ENCODE results near the gene DZIP3. TPM values are rescaled to one million over a fixed set of nuclear protein-coding genes. Genes with fewer than 3 reads are reported as not detected.

Gene DZIP3
- total RNA-seq, 1 donor from 2014 or later, result 7.4 TPM

DNA sequence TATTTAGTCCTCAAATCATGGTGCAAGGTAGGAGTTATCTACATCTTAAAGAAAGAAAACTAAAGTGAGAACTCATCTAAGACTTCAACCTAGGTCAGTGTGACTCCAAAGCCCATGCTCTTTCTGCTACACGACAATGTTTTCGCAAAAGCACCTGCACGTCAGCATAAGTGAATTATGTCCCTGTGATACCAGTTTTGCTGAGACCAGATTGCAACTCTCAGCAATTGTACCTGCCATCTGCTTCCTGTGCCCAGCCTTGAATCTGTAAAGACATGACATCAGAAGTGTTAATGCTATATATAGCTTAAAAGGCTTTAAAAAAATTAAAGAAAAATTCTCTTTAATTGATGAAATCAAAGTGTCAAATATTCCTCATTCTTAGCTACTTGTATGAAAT lies 124.3 kb downstream of the DZIP3 start:
- Histone ChIP-seq H3K27ac (no peak overlapping the region), H3K27me3 (no peaks in the 10 kb centered on the region), H3K36me3 (no peaks in the 10 kb centered on the region), H3K9me3 (no peaks in the 10 kb centered on the region), H3K4me3 (no peak overlapping the region), H3K4me1 (no peaks in the 10 kb centered on the region)
- no peak for DNase-seq (ENCODE audit: extremely low spot score in 2 of 2)
- intact Hi-C loops (cut with DNase I), result no loop called here
- TF ChIP-seq POLR2AphosphoS5 (IDR thresholded peaks at IDR 0.05; ENCODE audit: insufficient read depth in 1 of 2, low read depth in 1 of 2) (no peak), POLR2A (IDR thresholded peaks at IDR 0.05) (no peak)
- TF ChIP-seq, protein P1, sequence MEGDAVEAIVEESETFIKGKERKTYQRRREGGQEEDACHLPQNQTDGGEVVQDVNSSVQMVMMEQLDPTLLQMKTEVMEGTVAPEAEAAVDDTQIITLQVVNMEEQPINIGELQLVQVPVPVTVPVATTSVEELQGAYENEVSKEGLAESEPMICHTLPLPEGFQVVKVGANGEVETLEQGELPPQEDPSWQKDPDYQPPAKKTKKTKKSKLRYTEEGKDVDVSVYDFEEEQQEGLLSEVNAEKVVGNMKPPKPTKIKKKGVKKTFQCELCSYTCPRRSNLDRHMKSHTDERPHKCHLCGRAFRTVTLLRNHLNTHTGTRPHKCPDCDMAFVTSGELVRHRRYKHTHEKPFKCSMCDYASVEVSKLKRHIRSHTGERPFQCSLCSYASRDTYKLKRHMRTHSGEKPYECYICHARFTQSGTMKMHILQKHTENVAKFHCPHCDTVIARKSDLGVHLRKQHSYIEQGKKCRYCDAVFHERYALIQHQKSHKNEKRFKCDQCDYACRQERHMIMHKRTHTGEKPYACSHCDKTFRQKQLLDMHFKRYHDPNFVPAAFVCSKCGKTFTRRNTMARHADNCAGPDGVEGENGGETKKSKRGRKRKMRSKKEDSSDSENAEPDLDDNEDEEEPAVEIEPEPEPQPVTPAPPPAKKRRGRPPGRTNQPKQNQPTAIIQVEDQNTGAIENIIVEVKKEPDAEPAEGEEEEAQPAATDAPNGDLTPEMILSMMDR (IDR thresholded peaks at IDR 0.05), result no peak

DNA sequence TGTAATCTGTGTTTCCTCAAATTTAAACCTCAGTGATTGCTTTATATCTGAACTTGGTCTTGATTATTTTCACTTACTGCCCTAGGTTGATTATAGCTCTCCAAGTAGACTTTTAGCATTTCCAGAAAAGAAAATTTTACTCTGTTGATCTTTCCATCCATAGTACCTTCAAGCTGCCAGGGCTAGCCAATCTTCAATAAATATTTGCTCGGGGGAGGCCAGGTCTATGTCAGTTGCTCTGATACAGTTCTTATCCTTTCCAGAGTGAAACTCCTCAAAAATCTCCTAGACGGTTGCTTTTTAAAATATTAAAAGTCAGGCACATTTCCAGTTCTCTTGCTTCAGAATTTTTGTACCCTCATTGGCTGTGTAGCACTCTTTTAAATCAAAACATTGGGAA lies 128.9 kb downstream of the DZIP3 start:
- intact Hi-C loops (cut with DNase I), result no loop called here
- no peak for TF ChIP-seq POLR2AphosphoS5 (IDR thresholded peaks at IDR 0.05; ENCODE audit: insufficient read depth in 1 of 2, low read depth in 1 of 2)
- TF ChIP-seq POLR2A (IDR thresholded peaks at IDR 0.05), result no peak
- TF ChIP-seq, protein P1 (IDR thresholded peaks at IDR 0.05), result no peak
- no peaks in the 10 kb centered on the region for H3K36me3 ChIP-seq
- H3K4me1 ChIP-seq, result no peaks in the 10 kb centered on the region
- no peak for DNase-seq (ENCODE audit: extremely low spot score in 2 of 2)
- H3K4me3 ChIP-seq, result no peak overlapping the region
- no peaks in the 10 kb centered on the region for H3K27me3 ChIP-seq
- no peak overlapping the region for H3K27ac ChIP-seq
- H3K9me3 ChIP-seq, result no peaks in the 10 kb centered on the region

DNA sequence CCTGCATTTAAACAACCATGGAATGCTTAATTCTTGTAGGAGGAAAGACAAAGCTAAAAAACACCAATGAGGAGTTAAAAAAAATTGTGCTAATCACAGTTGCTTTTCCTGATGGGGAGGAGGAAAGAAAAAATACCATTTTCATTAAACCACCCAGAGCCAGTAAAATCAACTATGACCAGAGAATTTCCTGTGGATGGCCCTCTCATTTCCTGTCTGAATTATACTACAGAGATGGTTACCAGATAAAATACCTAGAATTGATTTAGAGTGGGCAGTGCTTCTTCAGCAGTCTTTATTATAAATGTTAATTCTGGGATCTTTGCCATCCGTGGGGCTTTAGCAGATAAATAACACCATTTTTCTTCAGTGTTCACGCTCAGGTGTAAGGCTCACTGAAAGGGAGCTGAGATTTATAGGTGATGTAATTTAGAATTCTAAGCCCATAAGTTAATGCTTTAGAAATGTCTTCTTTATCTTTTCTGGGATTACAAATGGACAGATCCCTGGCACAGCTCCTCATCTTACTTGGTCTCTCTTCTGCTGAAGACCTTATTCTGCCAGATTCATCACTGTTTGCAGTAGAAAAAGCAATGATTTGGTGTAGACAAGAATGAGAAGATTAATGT lies 129.8 kb downstream of the DZIP3 start:
- H3K36me3 ChIP-seq, result no peaks in the 10 kb centered on the region
- no peak for TF ChIP-seq POLR2A (IDR thresholded peaks at IDR 0.05)
- no peak for TF ChIP-seq POLR2AphosphoS5 (IDR thresholded peaks at IDR 0.05; ENCODE audit: insufficient read depth in 1 of 2, low read depth in 1 of 2)
- TF ChIP-seq, protein P1 (IDR thresholded peaks at IDR 0.05), result no peak
- H3K27ac ChIP-seq, result no peak overlapping the region
- DNase-seq (ENCODE audit: extremely low spot score in 2 of 2), result no peak
- H3K9me3 ChIP-seq, result no peaks in the 10 kb centered on the region
- no peaks in the 10 kb centered on the region for H3K4me1 ChIP-seq
- intact Hi-C loops (cut with DNase I), result no loop called here
- H3K27me3 ChIP-seq, result no peaks in the 10 kb centered on the region
- H3K4me3 ChIP-seq, result no peak overlapping the region

DNA sequence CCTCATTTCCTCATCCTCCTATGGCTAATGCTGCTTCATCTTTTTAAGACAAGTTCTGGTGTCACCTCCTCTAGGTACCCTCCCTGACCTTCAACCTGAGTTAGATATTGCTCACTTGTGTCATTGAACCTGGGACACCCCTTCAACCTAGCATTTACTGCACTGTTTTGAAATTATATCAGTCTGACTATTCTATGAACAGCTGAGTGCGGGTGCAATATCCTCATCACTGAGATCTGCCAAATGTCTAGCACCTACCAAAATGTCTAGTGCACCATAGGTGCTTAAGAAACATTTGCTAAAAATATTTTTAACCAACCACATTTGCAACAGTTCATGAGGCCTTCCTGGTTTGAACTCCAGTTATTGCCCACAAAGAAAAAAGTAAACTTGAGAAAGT lies 133.2 kb downstream of the DZIP3 start:
- H3K4me1 ChIP-seq, result no peaks in the 10 kb centered on the region
- intact Hi-C loops (cut with DNase I), result no loop called here
- no peak overlapping the region for H3K27ac ChIP-seq
- no peak for DNase-seq (ENCODE audit: extremely low spot score in 2 of 2)
- H3K4me3 ChIP-seq, result no peak overlapping the region
- no peaks in the 10 kb centered on the region for H3K9me3 ChIP-seq
- H3K36me3 ChIP-seq, result no peaks in the 10 kb centered on the region
- no peak for TF ChIP-seq POLR2A (IDR thresholded peaks at IDR 0.05)
- TF ChIP-seq, protein P1 (IDR thresholded peaks at IDR 0.05), result no peak
- no peak for TF ChIP-seq POLR2AphosphoS5 (IDR thresholded peaks at IDR 0.05; ENCODE audit: insufficient read depth in 1 of 2, low read depth in 1 of 2)
- no peaks in the 10 kb centered on the region for H3K27me3 ChIP-seq

DNA sequence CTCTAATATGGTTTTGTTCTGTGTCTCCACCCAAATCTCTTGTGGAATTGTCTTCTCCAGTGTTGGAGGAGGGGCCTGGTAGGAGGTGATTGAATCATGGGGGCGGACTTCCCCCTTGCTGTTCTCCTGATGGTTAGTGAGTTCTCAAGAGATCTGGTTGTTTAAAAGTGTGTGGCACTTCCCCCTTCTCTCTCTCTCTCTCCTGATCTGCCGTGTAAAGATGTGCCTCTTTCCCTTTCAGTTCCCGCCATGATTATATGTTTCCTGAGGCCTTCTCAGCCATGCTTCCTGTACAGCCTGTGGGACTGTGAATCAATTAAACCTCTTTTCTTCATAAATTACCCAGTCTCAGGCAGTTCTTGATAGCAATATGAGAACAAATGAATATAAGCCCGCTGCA lies 134.6 kb downstream of the DZIP3 start:
- no peak for TF ChIP-seq POLR2A (IDR thresholded peaks at IDR 0.05)
- no peak for TF ChIP-seq POLR2AphosphoS5 (IDR thresholded peaks at IDR 0.05; ENCODE audit: insufficient read depth in 1 of 2, low read depth in 1 of 2)
- TF ChIP-seq, protein P1 (IDR thresholded peaks at IDR 0.05), result no peak
- Histone ChIP-seq H3K4me3 (no peak overlapping the region), H3K9me3 (no peaks in the 10 kb centered on the region), H3K27ac (no peak overlapping the region), H3K27me3 (no peaks in the 10 kb centered on the region), H3K4me1 (no peaks in the 10 kb centered on the region), H3K36me3 (no peaks in the 10 kb centered on the region)
- intact Hi-C loops (cut with DNase I), result no loop called here
- no peak for DNase-seq (ENCODE audit: extremely low spot score in 2 of 2)

Data from vagina (tissue), 2 donors.